Measurements from ENCODE around the gene PPP1R14C.

The PPP1R14C gene

DNA sequence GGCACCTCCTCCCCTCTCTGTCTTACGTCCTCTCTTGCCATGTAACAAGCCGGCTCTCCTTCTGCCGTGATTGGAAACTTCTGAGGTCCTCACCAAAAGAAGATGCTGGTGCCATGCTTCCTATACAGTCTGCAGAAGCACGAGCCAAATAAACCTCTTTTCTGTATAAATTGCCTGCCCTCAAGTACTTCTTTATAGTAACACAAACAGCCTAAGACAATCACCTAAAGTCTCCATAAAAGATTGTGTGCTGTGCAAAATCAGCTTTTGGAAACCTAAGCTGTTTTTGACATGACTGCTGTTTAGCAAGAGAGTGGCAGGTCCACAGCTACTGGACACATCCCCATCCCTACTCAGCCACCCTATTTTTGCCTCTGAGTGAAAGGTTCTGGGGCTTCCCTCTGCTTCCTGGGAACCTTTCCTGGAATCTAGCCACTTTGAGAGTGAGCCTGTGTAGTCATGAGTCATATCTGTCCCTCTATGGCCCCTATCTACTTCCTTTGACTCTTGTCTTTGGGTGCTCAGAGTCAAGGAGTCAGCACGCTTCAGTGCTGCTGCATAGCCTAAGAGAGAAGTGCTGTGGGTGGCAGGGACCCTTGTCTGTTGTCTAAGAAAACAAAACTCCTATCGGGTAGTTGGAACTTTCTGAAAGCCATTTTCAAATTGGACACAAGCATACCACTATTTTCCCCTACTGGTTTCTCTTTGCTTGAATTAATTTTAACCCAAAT, 110.0 kb downstream of the PPP1R14C start:
- DNase-seq = no peak

DNA sequence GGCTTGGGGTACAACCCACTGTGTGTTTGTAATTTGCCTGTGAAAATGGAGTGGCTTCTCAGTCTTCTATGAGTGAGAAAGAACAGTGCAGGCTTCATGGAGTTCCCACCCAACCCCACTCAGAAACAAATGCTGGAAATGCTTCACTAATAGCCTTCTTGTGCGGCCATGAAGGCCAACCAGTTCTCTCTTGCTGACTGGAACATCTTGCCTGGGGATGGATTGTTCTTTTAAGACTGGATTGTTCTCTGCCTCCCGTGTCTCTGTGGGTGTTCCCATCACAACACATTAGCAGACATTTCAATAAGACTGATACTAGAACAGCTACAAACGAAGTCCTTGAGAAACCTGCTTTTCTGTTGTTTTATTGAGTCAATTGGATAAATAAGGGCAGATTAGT, 110.6 kb downstream of the PPP1R14C start:
- DNase-seq = no peak

DNA sequence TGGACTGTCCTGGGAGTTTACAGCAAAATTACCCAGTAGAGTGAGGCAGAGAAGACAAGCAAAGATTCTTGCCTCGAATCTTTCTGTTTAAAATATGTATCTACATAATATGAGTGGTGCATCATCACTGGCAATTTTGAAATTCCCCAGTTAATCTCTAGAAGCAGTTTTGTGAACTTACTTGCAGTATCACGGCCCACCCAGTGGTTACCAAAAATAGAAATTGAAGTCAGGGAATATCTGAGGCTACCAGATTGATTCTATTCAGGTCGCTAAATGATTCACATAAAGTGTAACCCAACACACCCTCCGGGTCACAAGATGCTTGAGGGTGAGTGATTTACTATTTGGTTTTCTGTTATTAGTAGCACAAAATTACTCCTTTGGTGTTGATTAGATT, 111.9 kb downstream of the PPP1R14C start:
- DNase-seq = no peak

DNA sequence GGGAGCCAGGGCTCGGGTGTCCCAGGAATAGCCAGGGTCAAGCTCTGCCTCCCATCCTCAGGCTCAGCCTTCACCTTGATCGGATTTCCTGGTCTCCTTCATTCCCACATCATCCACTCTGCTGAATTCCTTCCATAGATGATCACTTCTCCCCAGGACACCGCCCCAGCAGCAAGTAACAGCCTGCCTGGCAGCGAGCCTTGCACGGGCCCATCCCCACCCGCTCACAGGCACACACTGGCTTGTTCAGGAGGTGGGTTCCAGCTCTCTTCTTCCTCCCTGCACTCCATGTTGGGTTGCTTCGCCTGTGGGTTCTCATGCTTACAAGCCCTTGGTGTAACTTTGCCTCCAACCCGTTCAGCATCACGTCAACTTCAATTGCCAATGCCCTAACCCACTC, 113.0 kb downstream of the PPP1R14C start:
- DNase-seq = no peak

DNA sequence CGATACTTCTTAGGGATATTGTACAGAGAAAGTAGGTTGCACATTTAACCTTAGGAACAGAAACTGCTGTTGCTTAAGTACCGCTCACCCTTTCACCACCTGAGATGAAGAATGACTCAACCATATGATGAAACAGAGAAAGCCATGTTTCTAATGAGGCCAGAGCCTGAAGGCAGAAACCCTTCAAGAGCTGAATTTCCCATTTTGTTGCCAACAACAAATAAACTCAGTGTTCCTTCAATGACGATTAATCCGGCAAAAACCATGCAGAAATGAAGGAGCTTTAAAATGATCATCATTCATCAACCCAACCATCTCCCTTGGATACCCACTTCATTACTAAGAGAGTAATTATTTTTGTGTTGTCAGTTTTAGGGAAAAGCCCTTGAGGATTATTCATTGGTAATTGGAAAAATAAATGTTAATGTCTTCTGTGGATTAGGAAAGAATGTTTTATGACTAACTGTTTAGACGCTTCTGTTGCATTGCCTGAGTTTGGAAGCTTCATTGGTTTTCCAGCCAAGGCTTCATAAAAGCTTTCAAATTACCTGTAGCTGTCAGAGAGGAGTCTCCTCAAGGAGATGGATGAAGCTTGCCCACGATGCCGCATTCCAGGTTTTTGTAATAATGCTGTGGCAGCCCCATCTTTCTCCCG, 113.9 kb downstream of the PPP1R14C start:
- DNase-seq = no peak

DNA sequence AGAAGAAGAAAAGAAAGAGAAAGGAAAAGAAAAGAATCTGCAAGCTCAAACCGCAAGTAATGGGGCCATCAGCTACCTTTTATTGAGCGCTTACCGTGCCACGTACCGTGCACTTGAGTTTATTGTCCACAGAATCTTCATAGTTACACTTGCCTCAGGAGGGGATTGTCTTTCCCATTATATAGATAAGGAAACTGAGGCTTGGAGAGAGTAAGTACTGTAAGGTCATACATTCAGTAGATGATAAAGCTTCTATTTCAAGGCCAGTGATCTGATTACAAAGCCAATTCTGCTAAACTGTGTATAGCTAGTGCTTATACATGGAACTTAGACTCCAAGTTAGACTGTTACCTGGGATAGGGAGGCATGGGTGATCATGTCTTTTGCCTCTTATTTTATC, 115.5 kb downstream of the PPP1R14C start:
- DNase-seq = no peak

DNA sequence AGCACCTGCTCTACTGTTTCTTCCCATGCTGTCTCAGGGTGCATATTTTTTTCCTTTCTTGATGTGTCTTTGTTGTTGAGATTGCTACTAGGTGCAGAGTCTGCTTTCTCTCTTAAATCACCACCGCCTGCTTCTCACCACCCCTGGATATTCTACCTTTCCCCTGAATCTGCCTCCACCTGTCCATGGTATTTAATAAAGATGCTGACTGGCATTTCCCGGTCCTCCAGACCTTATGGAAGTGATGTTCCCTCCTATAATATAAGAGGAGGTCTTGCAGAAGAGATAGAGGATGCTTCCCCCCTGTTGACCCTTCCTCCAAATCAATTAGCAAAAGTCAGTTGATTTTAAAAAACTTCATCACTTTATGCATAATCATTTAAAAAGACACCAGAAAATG, 118.1 kb downstream of the PPP1R14C start:
- DNase-seq = no peak

DNA sequence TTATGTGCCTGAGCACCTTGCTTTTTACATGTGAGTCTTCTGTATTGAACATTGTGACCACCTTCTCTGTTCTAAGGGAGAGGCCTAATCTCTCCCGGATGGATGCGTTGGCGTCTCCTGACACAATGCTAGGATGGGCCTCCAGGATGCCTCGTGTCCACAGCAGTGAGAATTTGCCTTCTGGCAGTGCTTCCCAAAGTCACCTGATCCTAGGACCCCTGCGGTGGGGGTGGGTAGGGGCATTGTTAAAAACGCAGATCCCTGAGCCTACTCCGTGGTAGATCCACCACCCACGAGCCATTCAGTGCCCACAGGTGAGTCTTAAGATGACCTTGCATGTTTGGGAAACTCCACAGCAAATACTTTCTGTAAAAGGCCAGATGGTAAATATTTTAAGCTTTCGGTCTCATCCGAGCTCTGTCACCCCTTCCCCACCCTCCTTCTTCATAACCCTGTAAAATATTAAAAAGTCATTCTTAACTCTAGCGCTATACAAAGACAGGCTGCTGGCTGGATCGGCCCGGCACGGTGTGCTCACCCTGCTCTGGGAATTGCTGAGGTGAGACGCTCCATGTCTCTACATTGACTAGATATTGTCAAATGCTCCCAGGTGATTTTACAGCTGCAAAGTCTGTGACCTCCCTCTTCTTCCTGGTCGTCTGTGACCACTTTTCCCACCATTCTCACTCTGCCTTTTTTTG, 119.3 kb downstream of the PPP1R14C start:
- no peak for DNase-seq

DNA sequence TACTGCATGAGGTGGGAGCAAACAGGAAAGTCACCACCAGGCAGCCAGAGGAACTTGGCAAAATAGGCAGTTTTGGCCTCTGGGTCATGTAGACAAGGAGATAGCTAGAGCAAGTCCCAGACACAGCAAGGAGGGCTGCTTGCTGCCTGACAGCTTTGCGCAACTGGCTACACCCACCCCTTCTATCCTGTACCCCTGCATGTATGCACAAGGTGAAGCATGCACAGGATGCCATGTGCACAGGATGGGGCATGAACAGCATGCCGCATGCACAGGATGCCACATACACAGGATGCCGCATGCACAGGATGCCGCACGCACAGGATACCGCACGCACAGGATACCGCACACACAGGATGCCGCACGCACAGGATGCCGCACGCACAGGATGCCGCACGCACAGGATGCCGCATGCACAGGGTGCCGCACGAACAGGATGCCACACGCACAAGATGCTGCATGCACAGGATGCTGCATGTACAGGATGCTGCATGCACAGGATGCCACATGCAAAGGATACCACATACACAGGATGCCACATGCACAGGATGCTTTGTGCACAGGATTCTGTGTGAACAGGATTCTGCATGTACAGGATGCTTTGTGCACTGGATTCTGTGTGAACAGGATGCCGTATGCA, 121.0 kb downstream of the PPP1R14C start:
- no peak for DNase-seq

DNA sequence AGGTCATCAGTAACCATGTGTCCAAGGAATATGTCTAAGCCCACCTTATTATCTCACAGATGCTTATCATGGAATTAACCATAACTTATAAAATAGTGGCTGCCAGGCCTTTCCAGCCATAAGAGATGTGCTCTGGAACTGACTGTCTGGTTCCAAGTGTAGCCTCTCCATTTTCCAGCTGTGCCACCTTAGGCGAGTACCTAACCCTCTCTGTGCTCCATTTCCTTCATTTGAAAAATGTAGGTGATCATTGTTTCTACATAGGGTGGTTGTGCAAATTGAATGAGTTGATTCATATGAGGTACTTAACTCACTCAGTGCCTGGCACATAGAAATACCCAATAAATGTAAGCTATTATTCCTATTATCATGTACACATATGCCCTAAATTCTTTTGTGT, 123.5 kb downstream of the PPP1R14C start:
- DNase-seq = no peak

DNA sequence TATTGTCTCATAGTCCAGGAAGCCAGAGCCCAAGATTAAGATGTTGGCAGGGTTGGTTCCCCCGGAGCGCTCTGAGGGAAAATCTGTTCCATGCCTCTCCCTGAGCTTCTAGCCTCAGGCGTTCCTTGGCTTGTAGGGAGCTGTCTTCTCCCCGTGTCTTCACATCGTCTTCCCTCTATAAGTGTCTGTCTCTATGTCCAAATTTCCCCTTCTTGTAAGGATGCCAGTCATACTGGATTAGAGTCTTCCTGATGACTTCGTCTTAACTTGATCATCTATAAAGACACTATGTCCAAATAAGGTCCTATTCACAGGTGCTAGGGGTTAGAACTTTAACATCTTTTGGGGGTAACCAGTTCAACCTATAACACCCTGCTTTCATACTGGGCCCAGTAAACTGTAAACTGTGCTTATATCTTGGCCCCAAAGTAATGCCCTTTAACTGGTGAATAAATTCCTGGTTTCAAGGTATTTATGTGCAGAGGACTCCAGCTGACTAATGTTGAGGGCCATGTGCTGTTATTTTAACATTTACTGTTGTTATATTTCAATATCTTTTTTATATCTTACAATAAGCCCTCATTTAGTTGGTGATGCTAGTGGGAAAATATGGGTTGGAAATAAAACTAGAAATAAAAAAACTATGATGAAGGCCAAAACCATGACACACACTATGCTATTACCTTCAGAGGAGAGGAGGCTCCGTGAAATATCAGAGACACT, 124.3 kb downstream of the PPP1R14C start:
- no peak for DNase-seq

DNA sequence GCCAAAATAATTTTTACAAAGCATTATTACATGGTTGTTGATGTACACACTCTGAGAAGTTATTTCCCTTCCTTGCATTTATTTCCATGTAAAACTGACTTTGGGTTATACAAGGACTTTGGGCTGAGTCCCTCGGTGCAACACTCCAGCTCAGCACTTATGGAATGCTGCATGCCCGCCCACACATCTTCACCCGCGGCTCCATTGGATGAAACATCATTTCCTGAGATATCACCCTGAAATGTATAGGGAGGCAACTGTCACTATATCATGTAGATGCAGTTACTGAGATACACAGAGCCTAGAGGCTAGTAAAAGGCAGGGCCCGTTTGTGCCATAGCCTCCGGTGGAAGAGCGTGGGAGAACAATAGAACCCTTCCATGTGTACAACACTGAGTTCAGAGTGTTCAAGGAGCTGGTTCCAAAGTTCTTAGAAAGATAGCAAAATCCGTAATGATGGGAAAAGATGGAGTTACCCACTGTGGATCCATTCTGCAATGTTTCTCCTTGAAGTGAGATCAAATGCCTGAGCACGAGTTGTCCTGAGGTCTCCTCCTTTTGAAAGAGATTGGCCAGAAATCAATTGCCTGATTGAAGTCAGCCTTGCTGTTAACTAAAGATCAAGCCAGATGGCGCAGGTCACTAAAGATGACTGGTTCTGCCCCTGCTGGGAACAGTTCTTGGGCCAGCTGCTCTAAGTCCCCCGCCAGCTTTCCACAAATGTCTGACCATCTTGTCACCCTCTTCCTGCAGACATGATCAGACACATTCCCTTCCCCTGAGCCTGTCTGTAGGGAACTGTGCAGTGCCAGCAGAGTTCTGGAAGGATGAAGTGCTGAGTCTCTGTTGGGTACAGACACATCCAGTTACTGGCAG, 125.1 kb downstream of the PPP1R14C start:
- no peak for DNase-seq

DNA sequence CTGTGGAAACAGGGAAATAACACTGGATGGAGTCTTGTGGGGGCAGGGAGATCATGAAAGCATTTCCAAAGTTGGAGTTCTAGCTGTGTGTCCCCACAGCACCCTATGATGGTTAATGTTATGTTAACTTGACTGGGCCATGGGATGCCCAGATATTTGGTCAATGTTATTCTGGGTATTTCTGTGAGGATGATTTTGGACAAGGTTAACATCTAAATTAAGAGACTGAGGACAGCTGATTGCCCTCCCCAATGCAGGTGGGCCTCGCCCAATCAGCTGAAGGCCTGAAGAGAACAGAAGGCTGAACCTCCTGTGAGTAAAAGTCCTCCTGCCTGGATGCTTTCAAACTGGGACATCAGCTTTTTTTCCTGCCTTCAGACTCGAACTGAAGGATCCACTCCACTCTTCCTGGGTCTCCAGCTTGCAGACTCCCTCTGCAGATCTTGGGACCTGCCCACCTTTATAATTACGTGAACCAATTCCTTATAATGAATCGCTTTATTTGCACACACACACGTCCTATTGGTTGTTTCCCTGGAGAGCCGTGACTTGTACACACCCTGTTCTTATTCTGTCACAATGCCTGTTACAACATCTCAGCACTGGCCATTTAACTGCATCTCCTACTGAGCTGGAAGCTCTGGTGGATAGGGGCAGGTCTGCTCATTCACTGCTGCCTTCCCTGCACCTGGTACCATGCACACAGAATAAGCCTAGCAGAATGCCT, 126.4 kb downstream of the PPP1R14C start:
- no peak for DNase-seq

DNA sequence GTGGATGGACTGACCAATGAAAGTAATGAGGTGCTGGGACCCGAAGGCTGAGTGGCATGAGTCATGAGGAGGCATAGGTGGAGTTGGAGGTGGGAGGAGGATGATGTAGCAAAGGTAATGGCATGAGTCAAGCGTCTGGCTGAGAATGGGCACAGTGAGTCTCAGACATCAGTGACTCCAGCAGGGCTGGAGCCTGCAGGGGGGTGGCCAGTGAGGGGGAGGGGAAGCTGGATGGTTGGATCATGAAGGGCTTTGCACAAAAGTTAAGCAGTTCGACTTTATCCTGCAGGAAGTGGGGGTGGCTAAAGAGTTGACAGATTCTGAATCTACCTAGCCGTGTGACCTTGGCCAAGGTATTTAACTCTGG, 127.0 kb downstream of the PPP1R14C start:
- DNase-seq = no peak

DNA sequence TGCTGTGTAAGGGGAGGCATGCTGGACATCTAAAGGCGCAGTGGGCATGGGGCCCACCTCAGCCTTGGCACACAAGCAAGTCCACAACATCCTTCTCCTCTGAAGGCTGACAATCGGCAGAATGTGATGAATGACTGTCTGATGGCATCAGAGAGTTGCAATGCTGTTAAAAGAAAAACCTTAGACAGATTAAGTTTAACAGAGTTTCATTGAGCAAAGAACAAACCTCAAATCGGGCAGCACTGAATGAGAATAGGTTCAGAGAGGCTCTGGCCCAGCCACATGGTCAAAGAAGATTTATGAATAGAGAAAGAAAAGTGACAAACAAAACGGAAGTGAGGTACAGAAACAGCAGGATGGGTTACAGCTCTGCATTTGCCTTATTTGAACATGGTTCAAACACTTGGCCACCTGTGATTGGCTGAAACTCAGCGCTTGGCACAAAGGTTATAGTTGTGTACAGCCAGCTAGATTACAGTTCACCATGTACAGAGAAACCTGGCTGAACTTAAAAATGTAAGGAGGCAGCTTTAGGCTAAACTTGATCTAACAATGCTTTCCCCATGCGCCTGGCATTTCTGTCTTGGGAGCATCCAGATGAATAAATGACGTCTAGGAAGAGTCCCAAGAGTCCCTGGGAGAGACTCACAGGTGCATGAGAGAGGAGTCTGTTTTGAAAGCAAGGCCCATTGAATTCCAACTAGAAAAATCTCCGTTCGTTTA, 127.6 kb downstream of the PPP1R14C start:
- DNase-seq = no peak

DNA sequence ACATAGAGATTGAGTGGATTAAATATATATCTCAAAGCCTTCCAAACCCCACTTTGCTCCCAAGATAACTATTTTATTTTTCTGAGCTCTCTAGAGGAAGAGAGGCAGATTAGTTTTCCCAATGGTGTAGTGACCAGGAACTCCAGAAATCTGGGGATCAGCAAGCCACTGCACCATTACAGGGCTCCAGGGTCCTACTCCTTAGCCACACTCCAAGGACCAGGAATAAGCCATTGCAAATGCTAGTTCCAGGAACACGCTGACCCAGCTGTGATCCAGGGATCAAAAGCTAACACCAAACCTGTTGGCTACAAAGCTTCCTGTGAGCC, 128.3 kb downstream of the PPP1R14C start:
- no peak for DNase-seq

DNA sequence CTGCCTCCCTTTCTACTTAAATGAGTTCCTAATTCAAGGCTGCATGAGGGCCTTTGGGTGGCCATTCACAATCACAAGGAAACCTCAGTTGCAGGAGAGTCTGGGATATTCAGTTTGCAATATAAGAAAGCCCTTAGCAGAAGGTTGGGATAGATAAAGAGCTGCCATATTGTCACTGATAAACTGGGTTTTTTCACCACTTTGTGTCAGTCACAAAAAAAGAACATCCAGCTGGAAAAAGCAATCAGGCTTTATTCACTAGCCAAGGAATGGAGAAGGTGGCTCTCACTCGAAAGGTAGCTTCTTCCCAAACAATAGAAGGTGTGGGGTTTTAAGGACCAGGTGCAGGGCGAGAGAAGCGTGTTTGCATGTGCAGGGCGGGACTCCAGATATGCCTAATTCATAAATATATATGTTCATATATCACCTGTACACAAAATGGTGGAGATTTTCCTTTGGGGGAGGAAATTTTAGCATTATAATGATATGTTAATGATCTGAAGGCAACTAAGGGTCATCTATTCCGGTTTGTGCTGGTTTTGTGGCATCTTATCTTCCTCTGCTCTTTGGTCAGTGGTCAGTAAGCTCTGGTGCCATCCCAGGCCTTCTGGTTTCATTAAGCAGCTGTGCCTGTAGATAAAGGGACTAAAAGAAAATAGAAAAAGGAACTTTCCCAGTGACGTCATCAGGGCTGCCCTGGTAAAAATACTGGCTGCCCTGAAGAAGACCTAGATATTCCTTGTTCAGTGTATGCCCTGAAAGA, 128.8 kb downstream of the PPP1R14C start:
- DNase-seq = no peak

DNA sequence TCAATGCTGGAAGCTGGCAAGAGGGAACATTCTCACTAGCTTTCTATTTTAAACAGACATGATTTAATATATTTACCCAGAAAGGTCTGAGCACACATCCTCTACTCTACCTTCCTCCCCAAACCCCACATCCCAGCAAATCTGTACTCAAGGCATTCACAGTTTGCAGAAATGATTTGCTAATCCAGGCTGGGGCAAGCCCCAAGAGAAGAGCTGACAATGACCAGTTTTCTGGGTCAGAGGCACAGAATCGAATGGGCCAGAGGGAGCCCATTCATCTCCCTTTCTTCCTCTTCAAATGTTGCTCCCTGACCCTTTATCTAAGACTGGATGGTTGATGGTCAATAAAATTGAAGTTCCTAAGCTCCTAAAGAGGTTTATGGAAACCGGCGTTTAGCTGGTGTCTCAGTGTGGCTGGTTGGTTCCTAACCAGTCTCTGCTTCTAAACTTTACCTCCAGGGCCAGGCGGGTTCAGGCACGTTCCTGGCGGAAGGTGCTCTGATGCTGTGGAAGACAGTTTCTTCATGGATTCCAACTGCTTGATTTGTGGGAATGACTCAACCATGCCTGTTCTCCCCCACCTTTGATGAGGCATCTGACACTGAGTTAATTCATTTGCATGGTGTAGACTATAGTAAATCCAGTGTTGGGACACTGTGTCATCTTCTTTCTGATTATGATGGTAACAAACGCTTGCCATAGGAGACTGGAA, 129.6 kb downstream of the PPP1R14C start:
- DNase-seq = no peak

DNA sequence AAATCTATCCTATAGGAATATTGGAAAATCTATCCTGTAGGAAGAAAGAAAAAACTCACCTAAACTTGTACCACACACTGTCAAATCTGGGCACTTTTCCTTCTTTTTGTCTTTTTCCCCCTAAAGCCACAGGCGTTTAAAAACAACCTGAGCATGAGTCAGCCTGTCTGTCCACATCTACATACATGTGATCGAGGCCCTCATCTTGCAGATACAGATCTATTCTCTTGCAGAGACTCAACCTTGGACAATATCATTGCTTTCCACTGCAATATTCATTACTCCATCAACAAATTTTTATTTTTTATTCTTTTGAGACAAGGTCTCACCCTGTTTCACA, 130.1 kb downstream of the PPP1R14C start:
- no peak for DNase-seq

Data from DMS153 (cell line).